ENCODE data around the gene EPC2. TPM values are rescaled to one million over a fixed set of nuclear protein-coding genes. Genes with fewer than 3 reads are reported as not detected.

Gene EPC2
- polyA plus RNA-seq, 3 donors = 1.4 to 19.2 (median 2.0) TPM

GRCh38 chr2:148649936-148650335, 5.4 kb downstream of the EPC2 start:
- Mint-ChIP-seq H3K36me3 (peaks cover 0 to 7% of the 10 kb centered on the region in 2 donors), H3K4me1 (peaks cover 62% of the 10 kb centered on the region), H3K4me3 (no peak overlapping the region), H3K27me3 (ENCODE audit: low read depth in 3 of 3) (no peaks in the 10 kb centered on the region), H3K9me3 (no peaks in the 10 kb centered on the region), H3K27ac (no peak overlapping the region)
- H3K79me2 ChIP-seq (ENCODE audit: insufficient read depth, low read length) = peaks cover 98% of the 10 kb centered on the region
- H2AFZ ChIP-seq (ENCODE audit: insufficient read depth, low read depth, low read length, poor library complexity, severe bottlenecking) = no peak overlapping the region
- peaks cover 96% of the 10 kb centered on the region for H4K20me1 ChIP-seq (ENCODE audit: insufficient read depth, low read length)
- H3K4me2 ChIP-seq (replicated peaks; ENCODE audit: extremely low read depth, low read length, poor library complexity, severe bottlenecking) = no peak overlapping the region
- no peaks in the 10 kb centered on the region for H3K9me3 ChIP-seq (replicated peaks in 1 of 2; ENCODE audit: control insufficient read depth in 1 of 2, insufficient read depth in 1 of 2, low read length in 2 of 2)
- intact Hi-C loops (cut with micrococcal nuclease) = no loop called here
- no peaks in the 10 kb centered on the region for H3K27me3 ChIP-seq (ENCODE audit: control insufficient read depth in 2 of 2, insufficient read depth in 2 of 2, low read length in 2 of 2)
- no peak for DNase-seq
- no peak overlapping the region for H3K4me3 ChIP-seq (replicated peaks in 1 of 3; ENCODE audit: low read depth in 2 of 3, low read length in 3 of 3)
- H3K4me1 ChIP-seq (ENCODE audit: control insufficient read depth in 1 of 2, insufficient read depth in 2 of 2, low read length in 2 of 2) = peaks cover 21 to 38% of the 10 kb centered on the region in 2 donors
- H3K36me3 ChIP-seq (replicated peaks in 1 of 2; ENCODE audit: control insufficient read depth in 1 of 2, insufficient read depth in 2 of 2, low read length in 2 of 2) = no peaks in the 10 kb centered on the region
- H3K27ac ChIP-seq (ENCODE audit: low read depth in 1 of 2, low read length in 2 of 2) = no peak overlapping the region
- H3K9ac ChIP-seq (ENCODE audit: insufficient read depth, low read length, poor library complexity, severe bottlenecking) = no peak overlapping the region
- TF ChIP-seq, protein P1, sequence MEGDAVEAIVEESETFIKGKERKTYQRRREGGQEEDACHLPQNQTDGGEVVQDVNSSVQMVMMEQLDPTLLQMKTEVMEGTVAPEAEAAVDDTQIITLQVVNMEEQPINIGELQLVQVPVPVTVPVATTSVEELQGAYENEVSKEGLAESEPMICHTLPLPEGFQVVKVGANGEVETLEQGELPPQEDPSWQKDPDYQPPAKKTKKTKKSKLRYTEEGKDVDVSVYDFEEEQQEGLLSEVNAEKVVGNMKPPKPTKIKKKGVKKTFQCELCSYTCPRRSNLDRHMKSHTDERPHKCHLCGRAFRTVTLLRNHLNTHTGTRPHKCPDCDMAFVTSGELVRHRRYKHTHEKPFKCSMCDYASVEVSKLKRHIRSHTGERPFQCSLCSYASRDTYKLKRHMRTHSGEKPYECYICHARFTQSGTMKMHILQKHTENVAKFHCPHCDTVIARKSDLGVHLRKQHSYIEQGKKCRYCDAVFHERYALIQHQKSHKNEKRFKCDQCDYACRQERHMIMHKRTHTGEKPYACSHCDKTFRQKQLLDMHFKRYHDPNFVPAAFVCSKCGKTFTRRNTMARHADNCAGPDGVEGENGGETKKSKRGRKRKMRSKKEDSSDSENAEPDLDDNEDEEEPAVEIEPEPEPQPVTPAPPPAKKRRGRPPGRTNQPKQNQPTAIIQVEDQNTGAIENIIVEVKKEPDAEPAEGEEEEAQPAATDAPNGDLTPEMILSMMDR (IDR thresholded peaks at IDR 0.05) = no peak

GRCh38 chr2:148650881-148651280, 6.3 kb downstream of the EPC2 start:
- Mint-ChIP-seq H3K9me3 (no peaks in the 10 kb centered on the region), H3K27ac (no peak overlapping the region), H3K4me3 (no peak overlapping the region), H3K36me3 (peaks cover 0 to 7% of the 10 kb centered on the region in 2 donors), H3K4me1 (peaks cover 67% of the 10 kb centered on the region), H3K27me3 (ENCODE audit: low read depth in 3 of 3) (no peaks in the 10 kb centered on the region)
- intact Hi-C loops (cut with micrococcal nuclease) = no loop called here
- Histone ChIP-seq H3K79me2 (ENCODE audit: insufficient read depth, low read length) (peaks cover 100% of the 10 kb centered on the region), H4K20me1 (ENCODE audit: insufficient read depth, low read length) (peaks cover 100% of the 10 kb centered on the region), H3K4me3 (replicated peaks in 1 of 3; ENCODE audit: low read depth in 2 of 3, low read length in 3 of 3) (no peak overlapping the region), H3K4me1 (ENCODE audit: control insufficient read depth in 1 of 2, insufficient read depth in 2 of 2, low read length in 2 of 2) (peaks cover 21 to 38% of the 10 kb centered on the region in 2 donors), H3K27me3 (ENCODE audit: control insufficient read depth in 2 of 2, insufficient read depth in 2 of 2, low read length in 2 of 2) (no peaks in the 10 kb centered on the region), H3K9me3 (replicated peaks in 1 of 2; ENCODE audit: control insufficient read depth in 1 of 2, insufficient read depth in 1 of 2, low read length in 2 of 2) (no peaks in the 10 kb centered on the region), H3K9ac (ENCODE audit: insufficient read depth, low read length, poor library complexity, severe bottlenecking) (no peak overlapping the region), H3K27ac (ENCODE audit: low read depth in 1 of 2, low read length in 2 of 2) (no peak overlapping the region), H3K4me2 (replicated peaks; ENCODE audit: extremely low read depth, low read length, poor library complexity, severe bottlenecking) (no peak overlapping the region), H3K36me3 (replicated peaks in 1 of 2; ENCODE audit: control insufficient read depth in 1 of 2, insufficient read depth in 2 of 2, low read length in 2 of 2) (no peaks in the 10 kb centered on the region), H2AFZ (ENCODE audit: insufficient read depth, low read depth, low read length, poor library complexity, severe bottlenecking) (no peak overlapping the region)
- no peak for DNase-seq
- TF ChIP-seq, protein P1 (IDR thresholded peaks at IDR 0.05) = no peak
- WGBS (ENCODE audit: insufficient coverage) = no CpG with 5 or more reads among the region's 2 CpGs
